ENCODE measurements around the gene ZNF136.
A peak's percentile ranks its signal among the peaks of the same experiment; 100 is the strongest.

The ZNF136 gene

DNA sequence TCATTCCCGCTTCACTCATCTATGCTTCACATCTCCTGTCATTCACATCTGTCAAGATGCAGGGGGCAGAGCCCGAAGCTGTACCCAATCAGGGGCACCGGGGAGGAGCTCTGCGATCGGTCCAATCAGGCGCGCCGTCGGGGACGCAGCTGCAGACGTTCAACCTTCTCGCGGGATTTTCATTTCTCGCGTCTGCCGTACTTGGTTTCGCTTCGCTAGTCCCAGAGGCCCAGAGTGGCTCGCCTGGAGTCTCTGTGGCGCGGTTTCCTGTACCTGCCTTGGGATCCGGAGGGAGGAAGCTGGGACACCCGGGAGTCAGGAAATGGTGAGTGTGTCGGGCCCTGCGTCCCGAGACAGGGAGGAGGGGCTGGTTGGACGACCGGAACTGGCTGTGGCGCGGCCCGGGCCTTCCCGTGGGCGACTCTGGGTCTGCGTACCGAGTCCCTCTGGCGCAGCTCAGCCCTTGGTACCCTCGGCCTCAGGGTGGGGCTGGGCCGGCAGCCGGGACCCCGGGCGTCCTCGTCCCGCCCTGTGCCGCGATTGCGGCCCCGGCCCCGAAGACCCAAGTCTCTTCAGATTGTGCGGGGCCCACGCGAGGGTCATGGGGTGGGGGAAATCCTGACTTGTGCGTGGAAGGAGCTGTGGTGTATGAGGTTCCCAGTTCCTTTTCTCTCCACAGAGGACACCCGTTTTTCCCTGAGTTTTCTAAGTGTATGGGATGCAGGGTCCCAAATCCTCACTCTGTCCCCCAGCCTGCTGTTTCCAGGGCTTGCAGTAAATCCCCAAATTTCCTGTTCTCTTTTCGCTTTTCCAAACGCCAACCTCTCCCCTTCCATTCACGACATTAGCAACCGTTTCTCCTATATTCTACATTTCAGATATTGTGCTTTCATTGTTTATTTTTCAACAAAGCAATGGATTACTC lies at the start of gene ZNF136:
Gene ZNF136, plus strand, starts transcription at position 215 of the 925 bp plus-strand sequence. Its CDS starts 108 bp downstream, at position 323.
- peak; percentile 96 for DNase-seq

DNA sequence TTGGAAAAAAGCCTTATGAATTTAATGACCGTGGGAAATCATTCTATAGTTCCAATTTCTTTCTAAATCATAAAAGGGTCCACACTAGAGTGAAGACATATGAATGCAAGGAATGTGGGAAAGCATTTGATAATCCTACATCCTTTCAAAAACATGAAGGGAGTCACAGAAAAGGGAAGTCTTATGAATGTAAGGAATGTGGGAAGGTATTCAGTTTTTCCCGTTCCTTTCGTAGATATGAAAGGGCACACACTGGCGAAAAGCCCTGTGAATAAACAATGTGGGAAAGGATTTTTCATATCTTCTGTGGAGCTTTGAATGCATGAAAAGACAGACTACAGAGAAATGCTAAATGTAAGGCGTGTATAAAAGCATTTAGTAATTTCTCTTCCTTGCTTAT lies 49.8 kb upstream of the ZNF136 start:
- no peak for DNase-seq

DNA sequence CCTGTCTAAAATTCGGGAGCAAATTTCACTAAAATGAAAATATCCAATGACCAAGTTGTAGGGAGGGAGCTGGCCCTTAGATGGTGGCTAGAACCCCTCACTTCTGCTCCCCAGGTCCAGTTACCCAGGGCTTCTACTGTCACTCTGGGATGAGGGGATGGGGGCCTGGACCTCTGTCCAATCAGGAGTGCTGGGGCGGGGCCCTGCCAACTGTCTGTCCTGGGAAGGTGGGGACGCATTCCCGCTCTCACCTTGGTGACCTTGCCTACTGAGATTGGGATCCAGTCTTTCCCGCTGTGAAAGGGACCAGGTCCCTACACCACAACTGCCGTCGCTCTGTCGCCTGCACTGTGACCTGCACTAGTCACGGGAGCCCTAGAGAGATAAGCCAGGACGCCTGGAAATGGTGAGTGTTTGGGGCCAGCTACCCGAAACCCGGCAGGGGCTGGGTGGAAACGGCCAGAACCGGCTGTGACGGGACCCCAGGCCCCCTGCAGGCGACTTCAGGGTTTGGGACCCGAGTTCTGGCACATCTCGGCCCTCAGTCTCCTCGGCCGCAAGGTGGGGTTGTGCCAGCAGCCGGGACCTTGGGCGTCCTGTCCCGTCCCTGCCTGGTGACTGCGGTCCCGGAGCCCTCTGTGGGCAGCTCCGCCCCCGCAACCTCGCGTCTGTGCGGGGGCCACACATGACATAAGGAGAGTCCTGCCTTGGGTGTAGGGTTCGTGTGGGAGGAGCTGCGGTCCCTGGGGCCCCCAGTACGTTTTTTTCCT lies 45.5 kb upstream of the ZNF136 start:
- DNase-seq, result no peak

DNA sequence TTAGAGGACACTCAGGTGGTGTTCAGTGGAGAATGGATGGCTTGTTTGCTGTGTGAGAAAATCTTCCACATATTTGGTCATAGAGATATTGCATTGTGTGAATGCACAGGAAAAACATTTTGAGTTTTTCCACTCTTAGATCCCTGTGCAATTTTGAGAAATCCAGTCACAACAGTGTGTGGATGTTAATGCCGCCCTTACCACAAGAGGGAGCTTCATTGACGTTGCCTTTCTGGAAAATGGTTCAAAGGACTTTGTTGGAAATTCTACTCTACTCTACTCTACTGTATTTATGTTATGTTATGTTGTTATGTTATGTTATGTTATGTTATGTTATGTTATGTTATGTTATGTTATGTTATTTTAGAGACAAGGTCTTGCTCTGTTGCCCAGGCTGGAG lies 36.2 kb upstream of the ZNF136 start:
- peak; percentile 25 for DNase-seq

DNA sequence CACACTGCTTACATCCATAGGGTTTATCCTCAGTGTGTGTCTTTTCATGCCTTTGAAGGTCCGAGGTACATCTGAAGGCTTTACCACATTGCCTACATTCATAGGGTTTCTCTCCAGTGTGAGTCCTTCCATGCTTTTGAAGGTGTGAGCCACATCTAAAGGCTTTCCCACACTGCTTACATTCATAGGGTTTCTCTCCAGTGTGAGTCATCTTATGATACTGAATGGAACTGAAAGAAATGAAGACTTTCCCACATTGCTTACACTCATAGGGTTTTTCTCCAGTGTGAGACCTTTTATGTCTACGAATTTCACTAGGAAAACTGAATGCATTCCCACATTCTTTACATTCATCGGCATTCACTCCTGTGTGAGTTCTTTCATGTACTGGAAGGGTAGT lies 29.8 kb upstream of the ZNF136 start:
- no peak for DNase-seq

DNA sequence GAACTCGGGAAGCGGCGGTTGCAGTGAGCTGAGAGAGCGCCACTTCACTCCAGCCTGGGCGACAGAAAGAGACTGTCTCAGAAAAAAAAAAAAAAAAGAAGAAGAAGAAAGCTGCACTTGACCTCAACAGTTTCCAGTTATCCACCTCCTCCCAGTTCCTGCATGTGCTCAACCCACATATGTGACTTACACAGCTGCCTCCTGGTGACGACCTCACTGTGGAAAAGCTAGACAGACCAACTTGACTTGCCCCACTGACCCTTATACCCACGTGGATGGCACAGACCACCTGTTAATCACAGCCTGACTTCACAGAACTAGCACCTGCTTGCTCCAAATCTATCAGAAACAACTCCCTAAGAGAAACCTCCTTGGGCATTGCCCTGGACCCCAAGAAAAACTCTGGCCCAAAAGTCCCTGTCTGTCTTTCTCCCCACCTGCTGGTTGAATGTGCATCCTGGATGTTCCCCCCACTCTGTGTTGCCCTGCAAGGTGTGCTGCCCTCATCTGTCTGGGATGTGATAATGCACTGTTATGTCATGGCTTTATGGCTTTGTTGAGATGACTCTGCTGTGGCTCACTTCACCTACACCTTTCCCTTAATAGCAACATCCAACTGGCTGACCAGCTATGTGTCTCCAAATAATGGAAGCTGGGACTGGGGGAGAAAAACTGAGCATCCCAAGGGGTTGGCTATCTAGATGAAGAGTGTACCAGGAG lies 25.5 kb upstream of the ZNF136 start:
- DNase-seq, result peak; percentile 40

DNA sequence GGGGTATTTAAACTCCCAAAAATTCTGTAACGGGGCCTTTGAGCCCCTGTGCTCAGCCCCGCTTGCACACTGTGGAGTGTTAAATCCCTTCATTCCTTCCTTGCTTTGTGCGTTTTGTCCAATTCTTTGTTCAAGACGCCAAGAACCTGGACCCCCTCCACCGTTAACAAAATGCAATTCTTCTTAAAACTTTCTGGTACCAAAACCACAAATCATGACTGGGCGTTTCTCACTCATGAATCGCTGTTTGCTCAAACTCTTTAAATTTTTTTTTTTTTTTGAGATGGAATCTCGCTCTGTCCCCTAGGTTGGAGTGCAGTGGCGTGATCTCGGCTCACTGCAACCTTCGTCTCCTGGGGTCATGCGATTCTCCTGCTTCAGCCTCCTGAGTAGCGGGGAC lies 23.6 kb upstream of the ZNF136 start:
- no peak for DNase-seq

DNA sequence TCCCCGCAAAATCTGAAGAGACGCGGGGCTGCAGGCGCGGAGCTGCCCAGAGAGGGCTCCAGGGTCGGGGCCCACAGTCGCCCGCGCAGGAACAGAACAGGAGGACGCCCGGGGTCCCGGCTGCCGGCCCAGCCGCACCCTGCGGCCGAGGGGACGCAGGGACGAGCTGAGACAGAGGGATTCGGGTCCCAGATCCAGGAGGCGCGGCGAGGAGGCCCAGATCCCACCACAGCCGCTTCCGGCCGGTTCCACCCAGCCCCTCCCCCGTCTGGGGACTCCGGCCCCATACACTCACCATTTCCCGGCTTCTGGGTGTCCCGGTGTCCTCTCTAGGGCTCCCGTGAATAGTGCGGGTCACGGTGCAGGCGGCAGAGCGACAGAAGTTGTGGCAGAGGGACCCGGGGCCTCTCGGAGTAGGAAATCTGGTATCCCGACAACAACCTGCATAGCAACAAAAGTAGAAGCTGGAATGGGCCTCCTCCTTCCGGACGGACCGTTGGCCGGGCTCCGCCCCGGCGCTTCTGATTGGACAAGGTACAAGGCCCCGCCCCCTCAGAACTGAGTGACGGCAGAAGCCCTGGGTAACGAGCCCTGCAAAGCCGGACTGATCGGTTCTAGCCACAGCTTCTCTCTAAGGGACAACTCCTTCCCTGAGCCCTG lies 22.9 kb upstream of the ZNF136 start, which contains the start of gene ZNF20:
Gene ZNF20, minus strand, starts transcription at position 466 of the 660 bp plus-strand sequence. Its CDS starts 168 bp downstream, at position 298.
- DNase-seq, result peak; percentile 96

DNA sequence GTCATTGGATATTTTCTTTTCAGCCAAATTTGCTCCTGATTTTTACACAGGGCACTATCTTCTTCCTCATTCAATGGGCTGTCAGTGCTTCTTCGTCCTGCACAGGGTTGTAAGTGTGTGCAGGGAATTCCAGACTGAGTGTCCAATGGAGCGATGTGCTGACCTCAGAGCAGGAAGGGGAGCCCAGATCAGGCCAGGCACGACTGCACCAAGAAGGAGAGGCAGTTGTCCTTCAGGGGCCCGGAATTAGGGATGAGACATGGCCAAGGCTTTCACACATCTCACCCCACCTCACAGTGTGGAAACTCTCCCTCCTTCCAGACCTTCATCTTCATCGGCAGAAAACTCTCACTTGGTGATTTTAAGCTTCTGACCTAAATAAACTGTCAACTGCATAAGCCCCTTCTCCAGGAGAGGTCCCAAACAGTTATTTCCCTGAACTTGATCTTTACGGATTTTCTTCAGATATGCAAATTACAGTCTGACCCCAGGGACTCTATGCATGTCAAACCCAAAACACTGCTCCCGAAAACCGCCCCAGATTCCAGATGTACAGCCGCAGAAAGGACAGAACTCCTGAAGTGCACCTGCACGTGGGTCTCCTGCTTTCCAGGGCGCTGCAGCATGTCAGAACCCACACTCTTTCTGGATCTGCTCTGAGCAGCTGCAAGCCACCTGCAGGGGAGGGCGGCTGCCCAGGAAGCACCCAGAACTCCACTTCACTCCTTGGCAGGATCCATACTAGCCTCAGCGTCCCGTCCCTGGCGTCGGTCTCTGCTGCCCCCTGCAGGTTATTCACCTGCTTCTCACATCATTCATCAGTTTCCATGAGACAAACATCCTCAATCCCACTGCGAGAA lies 22.1 kb upstream of the ZNF136 start:
- peak; percentile 90 for DNase-seq

DNA sequence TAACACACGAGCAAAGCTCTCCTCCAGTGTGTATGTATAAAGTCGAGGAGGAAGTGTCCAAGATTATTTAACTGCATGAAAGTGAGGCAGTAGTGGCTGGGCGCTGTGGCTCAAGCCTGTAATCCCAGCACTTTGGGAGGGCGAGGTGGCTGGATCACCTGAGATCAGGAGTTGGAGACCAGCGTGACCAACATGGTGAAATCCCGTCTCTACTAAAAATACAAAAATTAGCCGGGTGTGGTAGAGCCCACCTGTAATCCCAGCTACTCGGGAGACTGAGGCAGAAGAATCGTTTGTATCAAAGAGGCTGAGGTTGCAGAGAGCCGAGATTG lies 21.5 kb upstream of the ZNF136 start:
- no peak for DNase-seq

DNA sequence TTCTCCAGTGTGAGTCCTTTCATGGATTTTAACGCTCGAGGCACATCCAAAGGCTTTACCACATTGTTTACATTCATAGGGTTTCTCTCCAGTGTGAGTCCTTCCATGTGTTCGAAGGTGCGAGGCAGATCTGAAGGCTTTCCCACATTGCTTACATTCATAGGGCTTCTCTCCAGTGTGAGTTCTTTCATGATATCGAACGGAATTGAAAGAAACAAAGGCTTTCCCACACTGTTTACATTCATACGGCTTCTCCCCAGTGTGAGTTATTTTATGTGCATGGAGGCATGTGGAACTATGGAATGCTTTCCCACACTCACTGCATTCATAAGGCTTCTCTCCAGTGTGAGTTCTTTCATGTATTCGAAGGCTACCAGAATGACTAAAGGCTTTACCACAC lies 17.5 kb upstream of the ZNF136 start:
- DNase-seq, result no peak

DNA sequence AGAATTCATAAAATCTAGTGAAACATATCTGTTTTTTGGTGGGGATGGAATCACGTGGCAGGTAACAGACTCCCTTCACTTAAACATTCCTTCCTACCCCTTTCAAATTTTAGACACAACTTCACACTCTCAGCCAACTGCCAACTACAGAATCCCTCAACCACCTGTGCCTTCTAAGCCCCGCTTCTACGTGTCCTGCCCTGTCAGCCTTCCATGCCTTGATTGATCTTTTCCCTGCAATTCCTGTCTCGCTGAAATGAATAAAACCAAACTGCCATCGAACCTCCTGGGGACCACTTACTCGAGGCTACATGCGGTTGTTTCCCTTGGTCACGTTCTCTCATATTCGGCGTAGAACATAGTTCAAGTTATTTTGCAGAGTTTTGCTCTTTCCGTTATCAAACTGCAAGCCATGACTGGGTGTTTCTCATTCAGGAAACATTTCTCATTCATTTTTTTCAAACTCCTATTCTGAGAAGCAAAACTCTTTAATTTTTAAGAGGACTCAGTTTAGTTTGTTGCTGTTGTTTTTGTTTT lies 7.5 kb upstream of the ZNF136 start:
- DNase-seq, result no peak

DNA sequence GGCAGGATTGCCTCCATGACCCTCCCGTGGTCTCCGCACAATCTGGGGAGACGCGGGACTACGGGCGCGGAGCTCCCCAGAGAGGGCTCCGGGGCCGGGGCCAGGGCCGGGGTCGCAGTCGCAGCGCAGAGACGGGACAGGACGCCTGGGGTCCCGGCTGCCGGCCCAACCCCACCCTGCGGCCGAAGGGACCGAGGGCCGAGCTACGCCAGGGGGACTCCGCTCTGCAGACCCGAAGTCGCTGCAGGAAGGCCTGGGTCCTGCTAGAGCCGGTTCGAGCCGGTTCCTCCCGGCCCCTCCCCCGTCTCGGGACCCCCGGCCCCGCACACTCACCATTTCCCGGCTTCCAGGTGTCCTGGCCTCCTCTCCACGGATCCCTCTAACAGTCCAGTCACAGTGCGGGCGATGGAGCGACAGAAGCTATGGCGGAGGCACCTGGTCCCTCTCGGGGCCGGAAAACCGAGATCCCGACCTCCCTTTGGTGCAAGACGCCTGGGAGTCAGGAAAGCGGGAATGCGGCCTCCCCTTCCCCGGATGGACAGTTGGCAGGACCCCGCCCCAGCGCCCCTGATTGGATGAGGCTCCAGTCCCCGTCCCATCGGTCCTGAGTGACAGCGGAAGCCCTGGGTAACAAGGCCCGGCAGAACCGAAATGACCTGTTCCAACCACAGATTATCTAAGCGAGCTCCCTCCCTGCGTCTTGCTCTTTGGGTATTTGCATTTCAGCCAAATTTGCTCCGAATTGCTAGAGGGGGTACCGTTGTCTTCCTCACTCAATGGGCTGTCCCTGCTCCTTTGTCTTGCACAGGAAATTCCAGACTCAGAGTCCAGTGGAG lies 6.5 kb upstream of the ZNF136 start, which contains the start of gene ZNF625:
Gene ZNF625, minus strand, starts transcription at position 512 of the 836 bp plus-strand sequence. Its CDS starts 176 bp downstream, at position 336.
- peak; percentile 72 for DNase-seq

DNA sequence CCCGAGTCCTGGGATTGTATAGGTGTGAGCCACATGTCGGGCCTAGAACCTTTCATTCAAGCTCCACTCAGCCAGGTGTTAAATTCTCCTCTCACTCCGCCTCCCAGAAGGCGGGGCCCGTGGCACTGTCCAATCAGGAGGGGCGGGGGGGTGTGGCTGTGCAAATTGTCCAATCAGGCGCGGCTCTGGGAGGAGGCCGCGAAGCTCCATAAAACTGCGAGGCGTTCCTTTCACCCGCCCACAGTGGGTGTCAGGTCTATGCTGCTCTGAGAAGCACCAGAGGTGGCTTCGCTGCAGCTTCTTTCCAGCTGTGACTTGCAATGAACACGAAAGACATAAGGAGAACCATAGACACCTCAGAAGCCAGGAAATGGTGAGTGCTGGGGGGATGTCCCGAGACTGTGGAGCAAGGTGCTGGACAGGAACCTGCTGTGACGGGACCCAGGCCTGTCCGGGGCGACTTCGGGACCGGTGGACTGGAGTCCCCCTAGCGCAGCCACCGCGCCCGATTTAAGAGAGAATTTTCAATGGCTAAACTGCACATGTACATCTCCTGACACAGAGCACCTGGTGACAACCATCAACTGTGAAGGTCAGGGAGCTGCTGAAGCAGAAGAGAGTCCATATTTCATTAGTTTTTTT lies 3.0 kb upstream of the ZNF136 start:
- DNase-seq, result peak; percentile 28

DNA sequence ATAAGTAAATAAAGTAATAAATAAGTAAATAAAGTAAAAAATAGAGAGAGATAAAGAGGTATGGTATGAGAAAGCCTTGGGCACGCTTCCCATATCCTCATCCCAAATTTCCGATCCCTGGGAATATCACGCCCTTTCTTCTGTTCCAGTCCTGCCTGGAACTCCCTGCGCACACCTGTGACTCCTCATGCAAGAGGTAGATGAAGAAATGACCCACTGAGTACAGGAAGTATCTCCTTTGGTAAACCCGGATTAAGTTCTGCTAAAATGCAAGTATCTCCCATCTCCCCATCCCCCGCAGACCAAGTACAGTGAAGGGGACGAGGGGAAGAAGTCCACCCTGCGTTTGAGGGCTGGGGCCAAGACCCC lies 399 bp upstream of the ZNF136 start:
- DNase-seq, result no peak

DNA sequence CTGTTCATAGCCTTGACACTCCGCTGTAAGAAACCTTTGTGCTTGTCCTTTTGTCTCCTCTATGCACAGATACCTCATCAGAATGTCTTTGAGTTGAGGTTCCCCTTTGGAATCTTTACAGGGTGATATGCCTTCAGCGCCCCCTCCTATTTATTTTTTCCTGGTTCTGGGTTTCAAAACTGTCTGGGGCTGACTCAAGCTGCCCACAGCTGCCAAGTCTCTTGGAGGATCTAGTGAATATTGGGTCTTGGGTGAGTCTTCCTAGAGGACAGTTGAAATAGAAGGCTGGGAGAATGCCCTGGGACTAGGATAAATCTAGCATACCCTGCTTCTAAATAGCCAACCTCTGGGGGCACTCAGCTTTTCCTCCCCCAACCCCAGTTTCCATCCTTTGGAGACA lies 930 bp downstream of the ZNF136 start:
- no peak for DNase-seq

DNA sequence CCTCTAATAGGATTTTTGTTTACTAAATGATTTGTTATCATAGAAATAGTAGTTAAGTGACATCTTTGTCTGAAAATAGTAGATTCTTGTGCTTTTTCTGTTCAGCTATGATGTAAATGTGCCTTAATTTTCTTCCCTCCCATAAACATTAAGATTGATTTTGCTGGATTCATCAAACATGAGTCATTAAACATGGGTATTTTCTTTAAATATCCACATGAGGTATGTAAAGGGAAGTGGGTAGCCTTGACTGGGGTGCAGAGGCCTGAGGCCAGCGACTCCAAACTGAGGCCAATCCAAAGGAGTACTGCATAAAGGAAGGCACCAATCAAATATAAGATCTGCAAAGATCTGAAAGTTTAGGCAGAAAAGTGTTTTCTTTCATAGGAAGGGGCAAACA lies 3.7 kb downstream of the ZNF136 start:
- no peak for DNase-seq

DNA sequence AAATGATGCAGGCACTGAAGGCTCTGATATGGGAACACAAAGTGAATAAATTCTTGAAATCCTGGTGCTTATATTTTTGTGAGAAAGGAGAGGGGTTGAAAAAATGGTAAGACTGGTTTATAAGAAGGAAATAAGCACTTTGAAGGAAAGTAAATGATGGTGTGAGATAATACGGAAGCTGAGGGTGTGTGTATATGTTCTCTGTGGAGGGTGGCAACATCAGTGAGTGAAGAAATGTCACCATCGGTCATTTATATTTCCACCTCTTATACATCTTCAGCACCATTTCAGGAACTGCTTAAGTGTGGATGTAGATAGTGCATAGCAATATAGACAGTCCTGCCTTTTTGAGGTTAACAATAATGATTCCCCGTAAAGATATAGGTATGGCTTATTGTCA lies 17.5 kb downstream of the ZNF136 start:
- DNase-seq, result no peak

DNA sequence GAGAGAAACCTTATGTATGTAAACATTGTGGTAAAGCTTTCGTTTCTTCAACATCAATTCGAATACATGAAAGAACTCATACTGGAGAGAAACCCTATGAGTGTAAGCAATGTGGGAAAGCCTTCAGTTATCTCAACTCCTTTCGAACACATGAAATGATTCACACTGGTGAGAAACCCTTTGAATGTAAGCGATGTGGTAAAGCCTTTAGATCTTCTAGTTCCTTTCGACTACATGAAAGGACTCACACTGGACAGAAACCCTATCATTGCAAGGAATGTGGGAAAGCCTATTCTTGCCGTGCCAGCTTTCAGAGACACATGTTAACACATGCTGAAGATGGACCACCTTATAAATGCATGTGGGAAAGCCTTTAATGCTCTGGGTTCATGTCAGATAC lies 24.7 kb downstream of the ZNF136 start:
- DNase-seq, result no peak
